NCI-H1092 treated with DMSO at 0.1 percent for 48 hours (cell line): ENCODE results near the gene SMPD3.

Source experiments
- DNase-seq: peaks from one replicate; lab custom pipeline; 2025; lab: John Stamatoyannopoulos, UW

SMPD3 gene

GRCh38 chr16:68472581-68472980, 24.3 kb upstream of the SMPD3 start:
- DNase-seq, result no peak

DNA sequence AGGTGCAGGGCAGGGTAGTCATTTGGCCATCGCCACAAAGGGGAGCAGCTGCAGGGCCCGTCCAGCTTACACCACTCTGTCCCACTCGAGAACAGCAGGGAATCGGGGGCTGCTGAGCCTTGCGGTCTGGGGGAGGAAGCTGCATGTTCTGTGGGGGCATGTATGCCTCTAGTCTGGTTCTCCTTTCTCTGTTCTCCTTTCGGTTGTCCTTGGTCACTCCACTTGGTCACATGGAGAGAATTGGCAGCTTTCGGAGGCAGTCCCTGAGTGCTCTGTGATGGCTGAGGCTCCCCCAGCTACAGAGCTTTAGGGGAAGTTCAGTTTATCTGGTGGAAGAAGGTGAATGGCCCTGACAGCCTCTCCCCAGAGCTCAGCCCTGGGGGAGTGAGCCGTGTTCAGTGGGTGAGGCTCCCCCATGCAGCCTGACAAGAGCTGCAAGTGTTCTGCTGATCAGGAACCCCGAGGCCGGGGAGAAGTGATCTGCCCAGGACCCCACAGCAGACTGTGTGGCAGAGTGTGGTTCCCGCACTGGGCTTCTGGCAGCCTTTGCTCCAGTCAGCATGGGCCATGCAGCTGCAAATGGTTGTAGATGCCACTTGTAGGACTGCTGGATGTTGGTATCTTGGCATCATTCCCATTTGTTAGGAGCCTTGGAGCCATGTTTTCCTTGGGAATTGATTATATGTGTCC, 22.3 kb upstream of the SMPD3 start:
- no peak for DNase-seq

GRCh38 chr16:68469796-68470460, 21.6 kb upstream of the SMPD3 start:
- no peak for DNase-seq

DNA sequence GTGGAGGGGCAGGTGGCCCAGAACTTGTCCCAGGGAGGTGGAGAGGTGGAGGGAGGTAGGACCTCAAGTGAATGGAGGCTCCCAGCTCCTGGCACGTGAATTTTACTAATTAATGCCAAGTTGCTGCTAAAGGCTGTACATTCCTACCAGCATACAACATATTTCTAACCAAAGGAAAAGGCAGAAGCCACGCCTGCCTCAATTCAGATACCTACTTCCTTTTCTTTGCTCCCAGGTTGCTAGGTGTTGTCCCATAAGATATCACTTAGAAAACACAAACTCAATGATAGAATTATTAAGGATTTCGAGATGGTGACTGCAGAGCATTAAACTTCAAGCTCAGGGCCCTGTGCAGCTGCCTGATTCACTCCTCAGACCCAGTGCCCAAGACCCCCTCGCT, 20.5 kb upstream of the SMPD3 start:
- no peak for DNase-seq

GRCh38 chr16:68466174-68466573, 17.9 kb upstream of the SMPD3 start:
- DNase-seq, result no peak

DNA sequence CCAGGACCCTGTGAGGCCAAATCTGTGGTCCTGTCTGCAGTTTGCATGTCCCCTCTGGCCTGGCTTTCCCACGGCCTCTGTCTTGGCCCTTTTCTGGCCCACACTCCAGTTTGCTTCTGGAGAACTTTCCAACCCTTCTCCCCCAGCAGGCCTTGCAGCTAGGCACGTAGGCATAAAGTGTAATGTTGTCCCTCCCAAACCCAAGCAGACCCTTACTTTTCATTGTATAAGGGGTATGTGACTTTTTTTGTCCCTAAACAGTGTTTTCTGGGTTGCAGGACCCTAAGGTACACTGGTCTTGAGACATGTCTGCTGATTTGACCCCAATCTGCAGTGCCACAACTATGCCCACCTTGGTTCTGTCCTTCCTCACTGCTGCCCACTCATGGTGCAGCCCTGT, 15.6 kb upstream of the SMPD3 start:
- no peak for DNase-seq

GRCh38 chr16:68460067-68460466, 11.8 kb upstream of the SMPD3 start:
- DNase-seq, result no peak

- DNase-seq, result no peak
Observed at GRCh38 chr16:68459457-68459856, 11.1 kb upstream of the SMPD3 start.

DNA sequence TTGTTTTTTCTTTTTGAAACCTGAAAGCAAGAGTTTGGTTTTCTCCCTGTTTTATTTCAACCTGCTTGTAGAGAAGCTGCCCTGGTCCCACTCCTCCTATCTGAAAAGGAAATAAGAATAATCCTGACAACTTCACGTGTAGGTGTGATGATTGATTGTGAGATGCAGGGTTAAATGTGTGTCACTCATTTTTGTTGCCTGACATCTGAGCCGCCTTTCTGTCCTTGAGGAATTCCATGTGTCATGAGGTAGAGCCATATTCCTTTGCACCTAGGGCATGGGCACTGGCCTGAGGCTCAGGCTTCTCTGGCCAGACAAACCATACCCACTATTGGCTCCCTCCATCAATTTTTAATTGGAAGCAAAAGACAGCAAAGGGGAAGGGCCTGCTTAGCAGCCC, 10.2 kb upstream of the SMPD3 start:
- DNase-seq, result no peak

DNA sequence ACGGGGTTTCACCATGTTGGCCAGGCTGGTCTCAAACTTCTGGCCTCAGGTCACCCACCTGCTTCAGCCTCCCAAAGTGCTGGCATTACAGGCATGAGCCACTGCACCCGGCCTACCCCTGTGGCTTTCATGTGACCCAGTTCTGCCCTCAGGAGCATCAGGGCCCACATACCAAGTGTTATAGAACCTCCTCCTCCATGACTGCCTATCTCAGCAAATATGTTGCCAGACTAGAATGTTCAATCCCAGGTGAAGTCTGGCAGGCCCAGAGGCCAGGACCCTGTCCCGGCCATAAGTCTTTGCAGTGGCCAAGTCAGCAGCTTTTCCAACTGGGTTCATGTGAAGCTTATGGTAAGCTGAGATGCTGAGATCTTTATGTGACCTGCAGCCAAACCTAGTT, 9.8 kb upstream of the SMPD3 start:
- DNase-seq, result no peak

DNA sequence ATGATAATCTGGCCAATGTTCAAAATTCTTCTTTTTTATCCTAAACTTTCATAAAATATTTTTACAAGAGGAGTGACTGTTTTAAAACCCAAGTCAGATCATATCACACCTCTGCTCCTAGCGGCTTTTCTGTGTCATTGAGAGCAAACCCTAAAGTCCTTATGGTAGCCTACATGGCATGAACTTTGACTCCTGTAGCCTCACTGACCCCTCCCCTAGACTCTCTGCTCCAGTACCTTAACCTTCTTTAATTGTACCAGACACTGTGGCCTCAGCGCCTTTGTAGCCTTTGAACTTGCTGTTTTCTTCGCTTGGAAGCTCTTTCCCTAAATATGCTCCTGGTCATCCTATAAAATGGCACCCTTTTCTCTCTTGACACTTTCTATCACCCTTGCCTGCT, 7.3 kb upstream of the SMPD3 start:
- no peak for DNase-seq

DNA sequence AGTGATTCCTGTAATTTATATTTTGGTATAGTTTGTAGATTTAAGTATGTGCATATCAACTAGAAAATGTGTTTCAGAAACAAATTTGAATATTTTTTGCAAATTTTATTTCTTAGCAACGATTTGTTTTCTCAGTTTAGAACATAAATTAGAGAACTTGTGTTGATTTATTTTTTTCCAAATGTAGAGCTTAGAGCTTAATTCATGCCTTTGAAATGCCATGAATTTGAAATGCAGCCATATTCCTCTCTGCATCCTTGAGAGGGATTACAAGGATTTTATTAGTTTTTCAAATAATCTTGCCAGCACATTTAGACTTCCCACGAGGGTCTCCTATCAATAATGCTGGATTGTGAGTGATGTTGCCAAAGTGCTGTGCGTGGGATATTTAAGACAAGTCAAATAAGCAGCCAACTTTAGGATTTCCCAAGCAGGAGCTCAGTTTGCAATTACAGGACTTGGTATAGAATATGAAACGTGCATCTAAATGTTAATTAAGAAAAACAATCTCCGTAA, 6.7 kb upstream of the SMPD3 start:
- DNase-seq, result no peak

GRCh38 chr16:68453816-68454215, 5.5 kb upstream of the SMPD3 start:
- DNase-seq, result no peak

- DNase-seq, result no peak
Observed at GRCh38 chr16:68452176-68452575, 3.9 kb upstream of the SMPD3 start.

DNA sequence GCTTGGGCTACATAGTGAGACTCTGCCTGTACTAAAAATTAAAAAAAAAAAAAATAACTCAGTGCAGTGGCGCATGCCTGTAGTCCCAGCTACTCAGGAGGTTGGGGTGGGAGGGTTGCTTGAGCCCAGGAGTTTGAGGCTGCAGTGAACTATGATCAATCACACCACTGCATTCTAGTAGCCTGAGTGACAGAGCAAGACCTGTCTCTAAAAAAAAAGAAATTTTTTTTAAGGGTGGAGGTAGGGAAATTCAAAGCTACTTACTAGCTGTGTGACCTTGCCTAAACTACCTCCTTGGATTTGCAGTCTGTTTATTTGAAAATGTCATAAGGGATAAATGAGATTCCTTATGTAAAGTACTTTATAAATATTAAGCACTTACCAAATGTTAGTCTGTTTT, 3.4 kb upstream of the SMPD3 start:
- no peak for DNase-seq

- DNase-seq, result no peak
Observed at GRCh38 chr16:68450741-68451255, 2.5 kb upstream of the SMPD3 start.

DNA sequence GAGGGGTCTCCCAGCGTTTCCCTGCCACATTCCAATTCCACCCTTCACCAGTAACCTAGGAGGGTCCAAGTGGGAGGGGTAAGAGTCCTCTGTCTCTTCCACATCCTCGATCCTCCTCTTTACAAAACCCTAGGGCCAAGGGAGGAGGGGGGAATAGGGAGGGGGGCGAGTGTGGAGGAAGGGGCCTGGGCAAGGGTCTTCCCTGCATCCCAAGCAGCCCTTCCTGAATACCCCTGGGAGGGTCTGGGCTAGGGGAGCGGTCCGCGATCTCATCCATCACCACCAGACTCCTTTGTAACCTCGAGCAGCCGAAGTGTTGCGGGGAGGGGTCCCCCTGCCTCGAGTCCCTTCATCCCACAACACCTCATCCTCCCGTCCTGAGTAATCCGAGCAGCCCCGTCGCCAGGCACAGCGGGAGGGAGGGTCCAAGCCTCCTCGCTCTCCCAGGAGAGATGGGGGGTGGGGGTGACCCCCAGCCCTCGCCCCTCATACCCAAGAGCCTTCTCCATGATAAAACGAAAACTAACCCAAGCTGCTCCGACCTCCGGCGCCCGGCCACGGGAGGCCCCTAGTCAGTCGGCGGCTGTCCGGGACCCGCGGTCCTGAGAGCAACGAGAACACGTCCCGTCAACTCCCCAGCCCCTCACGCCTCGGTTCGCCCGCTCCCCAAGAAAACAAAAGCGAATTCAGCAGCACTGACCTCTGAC, 502 bp downstream of the SMPD3 start:
- DNase-seq, result peak; percentile 48

- peak; percentile 30 for DNase-seq
Observed at GRCh38 chr16:68446681-68447652, 1.3 kb downstream of the SMPD3 start.

DNA sequence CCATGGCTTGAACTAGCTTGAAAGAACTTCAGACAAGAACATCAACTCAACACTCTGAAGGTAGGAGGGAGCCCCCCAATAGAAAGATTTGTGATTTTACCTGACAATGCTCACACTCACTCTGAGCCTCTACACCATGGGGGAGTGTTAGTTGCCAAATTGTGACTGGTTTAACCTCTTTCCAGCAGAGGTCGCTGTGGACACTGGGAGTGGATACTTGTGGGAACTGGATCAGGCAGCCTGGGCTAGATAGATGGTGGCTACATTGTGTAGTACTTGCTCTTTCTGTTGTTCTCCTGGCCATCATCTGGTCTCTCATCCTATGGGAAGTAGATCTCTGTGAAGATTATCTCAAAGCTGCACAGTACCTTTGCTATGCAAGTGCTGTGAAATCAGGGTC, 2.9 kb downstream of the SMPD3 start:
- DNase-seq, result peak; percentile 88

DNA sequence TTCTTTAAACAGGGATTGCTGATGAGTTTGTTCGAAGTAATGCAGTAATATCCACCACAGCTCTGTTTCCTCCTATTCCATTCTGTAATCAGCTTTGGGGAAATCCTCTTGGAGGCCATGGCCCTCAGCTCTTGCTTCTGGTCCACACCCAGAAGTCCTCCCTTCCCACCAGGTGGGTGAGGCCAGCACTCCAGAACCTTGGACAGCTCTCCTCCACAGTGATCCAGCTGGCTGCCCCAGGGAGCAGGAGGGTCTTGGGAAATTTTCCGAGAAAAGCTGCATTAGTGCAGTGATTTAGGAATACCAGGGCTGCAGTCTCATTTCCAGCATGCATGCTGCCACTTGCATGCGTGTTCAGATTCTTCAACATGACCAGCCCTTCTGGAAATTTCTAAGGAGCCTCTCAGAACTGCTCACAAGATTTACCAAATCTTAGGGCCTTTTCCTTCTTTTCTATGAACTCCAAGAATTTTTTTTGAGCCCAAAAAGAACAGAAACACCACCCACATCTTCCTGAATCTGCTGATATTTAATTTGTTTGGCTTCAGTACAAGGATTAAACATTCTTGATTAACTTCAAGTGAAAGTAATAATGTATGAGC, 4.2 kb downstream of the SMPD3 start:
- no peak for DNase-seq

GRCh38 chr16:68436581-68436980, 11.7 kb downstream of the SMPD3 start:
- DNase-seq, result no peak
